H1 (cell line): ENCODE results near the gene XAGE3. TPM values are rescaled to one million over a fixed set of nuclear protein-coding genes. Genes with fewer than 3 reads are reported as not detected.
"Not testable (repeated sequence)": the region's sequence is repeated elsewhere in the genome, so short reads cannot be mapped to it uniquely, and the experiment has no call there.

Source experiments
- CTCF ChIA-PET: fragments of 300-600 bp; sonication (Branson Sonifier 250); formaldehyde crosslinking; loops from one replicate; lab custom pipeline; 2021; ENCODE audit not compliant: partially characterized antibody; lab: Charles Lee
- POLR2A ChIA-PET: fragments of 300-600 bp; sonication (Branson Sonifier 250); formaldehyde crosslinking; loops from one replicate; lab custom pipeline; 2021; ENCODE audit warnings: inconsistent platforms; ENCODE audit not compliant: partially characterized antibody; lab: Charles Lee
- DNase-seq, 2 experiments: peaks; one replicate each; pipeline versions ENCODE4 v3.0.0 to v3.0.0-alpha.2; 2010 to 2022; ENCODE audit warnings: low spot score in 2 of 2, low read depth in 1 of 2, mixed read lengths in 1 of 2
- FAIRE-seq: peaks from 2 replicates; lab custom pipeline; 2011; peaks lifted over from hg19 to GRCh38; lab: Jason Lieb, UNC
- H2AFZ ChIP-seq: 2 replicates; pipeline ENCODE4 v1.8.1; 2012; ENCODE audit warnings: low read length, inconsistent platforms
- H2AK5ac ChIP-seq: 2 replicates; pipeline ENCODE4 v1.6.1; 2013; ENCODE audit warnings: low read depth, low read length
- H2BK120ac ChIP-seq: replicated peaks from 2 replicates; pipeline ENCODE3; 2013; ENCODE audit warnings: low read depth, low read length, inconsistent platforms
- H2BK12ac ChIP-seq: 2 replicates; pipeline ENCODE4 v1.6.1; 2013; ENCODE audit warnings: low read depth, low read length
- H2BK15ac ChIP-seq: 2 replicates; pipeline ENCODE4 v1.6.1; 2013; ENCODE audit warnings: low read length
- H2BK20ac ChIP-seq: 2 replicates; pipeline ENCODE4 v1.6.1; 2013; ENCODE audit warnings: low read length
- H2BK5ac ChIP-seq: 2 replicates; pipeline ENCODE4 v1.6.1; 2013; ENCODE audit warnings: low read depth, low read length
- H3K14ac ChIP-seq: 2 replicates; pipeline ENCODE4 v1.6.1; 2013; ENCODE audit warnings: inconsistent platforms; ENCODE audit not compliant: insufficient read length
- H3K18ac ChIP-seq: 2 replicates; pipeline ENCODE4 v1.6.1; 2013; ENCODE audit warnings: low read length; ENCODE audit errors: extremely low read depth
- H3K23ac ChIP-seq: 2 replicates; pipeline ENCODE4 v1.6.1; 2013; ENCODE audit warnings: inconsistent platforms; ENCODE audit not compliant: insufficient read length
- H3K23me2 ChIP-seq: 2 replicates; pipeline ENCODE4 v1.6.1; 2013; ENCODE audit warnings: low read depth, low read length
- H3K27ac ChIP-seq: 2 replicates; pipeline ENCODE4 v1.6.1; 2011; ENCODE audit warnings: low read depth, low read length, inconsistent platforms
- H3K27me3 ChIP-seq, 4 experiments: replicated peaks in 1 of 4; 1 replicate in 1 of 4; 2 replicates in 3 of 4; pipeline versions ENCODE4 v1.6.1 to v1.8.1; 2011 to 2013; ENCODE audit warnings: low read length in 3 of 4, mild to moderate bottlenecking in 3 of 4, inconsistent platforms in 2 of 4, mixed read lengths in 2 of 4, moderate library complexity in 1 of 4; ENCODE audit not compliant: control insufficient read depth in 3 of 4, insufficient read depth in 3 of 4; ENCODE audit errors: extremely low read depth in 1 of 4
- H3K36me3 ChIP-seq, 4 experiments: 2 replicates each; pipeline versions ENCODE4 v1.6.1 to v1.8.1; 2011 to 2013; ENCODE audit warnings: mild to moderate bottlenecking in 4 of 4, low read length in 3 of 4, moderate library complexity in 2 of 4, control low read depth in 1 of 4, inconsistent platforms in 1 of 4; ENCODE audit not compliant: insufficient read depth in 4 of 4, control insufficient read depth in 2 of 4
- H3K4ac ChIP-seq: replicated peaks from 2 replicates; pipeline ENCODE3; 2013; ENCODE audit warnings: low read length, low read depth, mixed read lengths, inconsistent platforms; ENCODE audit not compliant: insufficient read length
- H3K4me1 ChIP-seq, 4 experiments: replicated peaks in 1 of 4; 1 replicate in 1 of 4; 2 replicates in 3 of 4; pipeline versions ENCODE4 v1.6.1 to v1.8.1; 2011 to 2013; ENCODE audit warnings: low read length in 3 of 4, inconsistent platforms in 2 of 4, mixed read lengths in 1 of 4; ENCODE audit not compliant: insufficient read depth in 4 of 4, control insufficient read depth in 3 of 4
- H3K4me2 ChIP-seq, 2 experiments: 2 replicates each; pipeline versions ENCODE4 v1.6.1 to v1.8.1; 2011 to 2013; ENCODE audit warnings: low read depth in 2 of 2, low read length in 2 of 2, control low read depth in 1 of 2, inconsistent platforms in 1 of 2, mild to moderate bottlenecking in 1 of 2; ENCODE audit not compliant: insufficient read depth in 1 of 2
- H3K4me3 ChIP-seq, 4 experiments: fragments of 200-600, 300-600 bp in 1 of 4; sonication (generic), shearing (Covaris generic), sonication (Bioruptor Twin) in 1 of 4; 2 replicates each; pipeline versions ENCODE4 v1.5.1 to v1.8.1; 2011 to 2016; ENCODE audit warnings: low read length in 4 of 4, low read depth in 3 of 4, control low read depth in 2 of 4, inconsistent platforms in 2 of 4, mild to moderate bottlenecking in 2 of 4, mixed read lengths in 1 of 4, moderate library complexity in 1 of 4; ENCODE audit not compliant: insufficient read depth in 2 of 4; ENCODE audit errors: extremely low read depth in 1 of 4
- H3K56ac ChIP-seq: replicated peaks from 2 replicates; pipeline ENCODE3; 2013; ENCODE audit warnings: low read depth, mild to moderate bottlenecking, mixed read lengths, low read length, inconsistent platforms; ENCODE audit not compliant: insufficient read length
- H3K79me1 ChIP-seq: 2 replicates; pipeline ENCODE4 v1.6.1; 2013; ENCODE audit warnings: low read depth, low read length, control low read depth
- H3K79me2 ChIP-seq, 2 experiments: 2 replicates each; pipeline versions ENCODE4 v1.6.1 to v1.8.1; 2012 to 2013; ENCODE audit warnings: low read length in 2 of 2, mild to moderate bottlenecking in 2 of 2, inconsistent platforms in 1 of 2; ENCODE audit not compliant: insufficient read depth in 2 of 2, control insufficient read depth in 1 of 2
- H3K9ac ChIP-seq, 4 experiments: replicated peaks in 1 of 4; 1 replicate in 1 of 4; 2 replicates in 3 of 4; pipeline versions ENCODE4 v1.6.1 to v1.8.1; 2011 to 2013; ENCODE audit warnings: low read depth in 3 of 4, low read length in 3 of 4, control low read depth in 2 of 4, mild to moderate bottlenecking in 2 of 4, moderate library complexity in 2 of 4, inconsistent platforms in 1 of 4; ENCODE audit errors: extremely low read depth in 1 of 4
- H3K9me3 ChIP-seq, 2 experiments: 2 replicates each; pipeline versions ENCODE4 v1.6.1 to v1.8.1; 2012 to 2013; ENCODE audit warnings: mild to moderate bottlenecking in 2 of 2, moderate library complexity in 2 of 2, control low read depth in 1 of 2, inconsistent platforms in 1 of 2, low read depth in 1 of 2, low read length in 1 of 2, mixed read lengths in 1 of 2; ENCODE audit not compliant: insufficient read depth in 2 of 2
- H4K20me1 ChIP-seq, 2 experiments: replicated peaks in 1 of 2; 2 replicates each; pipeline versions ENCODE3 to v1.8.1; 2011 to 2013; ENCODE audit warnings: inconsistent platforms in 2 of 2, low read length in 2 of 2, mild to moderate bottlenecking in 1 of 2; ENCODE audit not compliant: insufficient read depth in 2 of 2, control insufficient read depth in 1 of 2
- H4K5ac ChIP-seq: 2 replicates; pipeline ENCODE4 v1.6.1; 2013; ENCODE audit warnings: low read length, low read depth, mixed read lengths, inconsistent platforms; ENCODE audit not compliant: insufficient read length
- H4K8ac ChIP-seq: 2 replicates; pipeline ENCODE4 v1.8.0; 2013; ENCODE audit warnings: mild to moderate bottlenecking, moderate library complexity, low read length, inconsistent platforms; ENCODE audit not compliant: insufficient read depth; ENCODE audit errors: extremely low read depth
- H4K91ac ChIP-seq: replicated peaks from 2 replicates; pipeline ENCODE3; 2013; ENCODE audit warnings: low read length, mixed read lengths, inconsistent platforms; ENCODE audit not compliant: insufficient read length
- WGBS, 2 experiments: shearing (Covaris generic) in 1 of 2; methylation state at CpG; one replicate each; pipeline versions ENCODE4 v1.1.6 to v1.1.7; 2013 to 2015; ENCODE audit warnings: low lambda C conversion rate in 2 of 2, mixed read lengths in 2 of 2, inconsistent platforms in 1 of 2, low coverage in 1 of 2, missing lambda C conversion rate in 1 of 2; ENCODE audit not compliant: insufficient replicate concordance in 2 of 2, insufficient coverage in 1 of 2, insufficient read length in 1 of 2; ENCODE audit errors: extremely low coverage in 1 of 2, missing lambda C conversion rate in 1 of 2; 5-methylcytosine and 5-hydroxymethylcytosine counted together
- polyA plus RNA-seq, 7 experiments: library from polyadenylated mRNA; depleted of rRNA in 3 of 7; stranded (reverse) in 5 of 7; unstranded in 2 of 7; fragments of >200 nt in 5 of 7; fragments of 200-250 nt in 2 of 7; gene quantifications; 1 replicate in 5 of 7; 2 replicates in 1 of 7; 4 replicates in 1 of 7; pipeline versions ENCODE4 v1.2.1 to v1.2.3, GENCODE V29; 2011 to 2013; ENCODE audit warnings: missing spikeins in 2 of 7, mixed read lengths in 2 of 7
- total RNA-seq: library from RNA; stranded (reverse); fragmentation: NEBNext Ultra II Directional; extraction: Animal tissue kit (Norgen Biotek cat#: 25700); gene quantifications from 2 replicates; pipeline ENCODE4 v1.2.1, GENCODE V29; 2021

Gene XAGE3
- total and polyA plus RNA-seq, 2 of the 8 experiments (the other 6 are each of a cell fraction or from before 2014, with no cell fraction given), result not detected

DNA sequence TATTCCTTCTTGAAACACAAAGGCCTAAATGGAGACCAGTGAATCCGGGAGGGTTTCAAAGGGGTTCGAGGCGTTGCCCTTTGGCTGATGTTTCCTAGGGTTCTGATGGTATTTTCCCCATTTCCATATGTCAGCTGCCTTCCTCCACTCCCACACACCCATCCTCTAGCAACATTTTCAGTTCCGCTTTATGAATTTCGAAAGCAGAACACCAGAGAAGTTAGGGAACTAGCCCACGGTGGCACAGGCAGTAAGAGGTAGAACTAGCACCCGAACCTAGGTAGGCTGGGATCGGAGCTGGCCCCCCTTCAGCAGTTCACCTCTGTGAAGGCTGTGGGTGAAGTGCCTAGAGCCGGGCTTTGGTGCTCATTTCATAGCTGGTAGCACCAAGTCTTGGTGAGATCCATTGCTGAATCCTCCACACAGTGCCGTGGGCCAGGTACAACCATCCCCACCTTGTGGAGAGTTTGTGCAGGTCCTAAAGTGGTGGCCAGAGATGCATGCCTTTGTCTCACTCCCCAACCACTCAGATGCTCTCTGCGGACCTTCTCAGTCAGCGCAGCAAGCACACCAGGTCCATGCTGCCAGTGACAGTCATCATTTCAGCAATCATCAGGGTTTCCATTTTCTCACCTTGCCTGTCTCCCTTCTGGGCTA lies 41.6 kb upstream of the XAGE3 start:
- H2AK5ac ChIP-seq, H4K20me1 ChIP-seq, CTCF ChIA-PET: not testable (repeated sequence)

DNA sequence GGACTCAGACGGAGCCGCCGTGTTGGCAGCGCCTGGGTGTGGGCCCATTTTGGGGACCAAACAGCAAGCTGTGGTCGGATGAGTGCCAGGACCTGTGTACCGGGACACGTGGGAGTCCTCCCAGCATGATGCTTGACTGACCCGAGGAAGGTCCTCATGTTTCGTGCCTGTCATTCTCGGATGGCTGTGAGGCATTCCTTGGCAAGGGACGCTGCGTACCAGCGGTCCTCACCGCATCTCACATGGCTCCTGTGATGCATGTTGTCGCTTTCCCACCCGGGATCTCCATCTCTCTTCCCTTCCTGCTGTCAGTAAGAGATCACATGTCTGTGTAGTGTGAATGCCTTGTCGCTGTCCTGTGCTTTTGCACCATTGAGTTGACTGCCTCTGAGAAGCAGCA lies 40.0 kb upstream of the XAGE3 start:
- POLR2A ChIA-PET, H2BK15ac ChIP-seq, H3K79me2 ChIP-seq, H3K9me3 ChIP-seq, H3K4ac ChIP-seq, H3K27ac ChIP-seq, H3K9ac ChIP-seq, H2BK5ac ChIP-seq, DNase-seq, CTCF ChIA-PET, H3K4me3 ChIP-seq, H3K79me1 ChIP-seq, H3K23me2 ChIP-seq, H3K14ac ChIP-seq, H4K91ac ChIP-seq, H3K27me3 ChIP-seq, H3K4me1 ChIP-seq, H2AFZ ChIP-seq, H2BK20ac ChIP-seq, H3K36me3 ChIP-seq, H4K20me1 ChIP-seq, H3K23ac ChIP-seq, H2AK5ac ChIP-seq, H4K5ac ChIP-seq, H3K18ac ChIP-seq, H3K4me2 ChIP-seq, H3K56ac ChIP-seq, H2BK120ac ChIP-seq, H2BK12ac ChIP-seq, FAIRE-seq, H4K8ac ChIP-seq: not testable (repeated sequence)
- no CpG with 5 or more reads among the region's 17 CpGs for WGBS, 2 experiments

More for the DNA sequence above, 41.6 kb upstream of the XAGE3 start:
- H3K79me2 ChIP-seq, H3K4me1 ChIP-seq, H2BK12ac ChIP-seq, DNase-seq, H3K4ac ChIP-seq, H3K9ac ChIP-seq, POLR2A ChIA-PET, FAIRE-seq, H2BK15ac ChIP-seq, H3K18ac ChIP-seq, H3K27me3 ChIP-seq, H4K8ac ChIP-seq, H3K9me3 ChIP-seq, H3K23ac ChIP-seq, H3K56ac ChIP-seq, H3K79me1 ChIP-seq, H2AFZ ChIP-seq, H4K5ac ChIP-seq, H4K91ac ChIP-seq, H2BK20ac ChIP-seq, H3K4me3 ChIP-seq, H3K27ac ChIP-seq, H3K14ac ChIP-seq, H2BK5ac ChIP-seq, H3K23me2 ChIP-seq, H3K4me2 ChIP-seq, H2BK120ac ChIP-seq, H3K36me3 ChIP-seq: not testable (repeated sequence)
- no CpG with 5 or more reads among the region's 12 CpGs for WGBS, 2 experiments
